ENCODE measurements around the gene AFMID.

DNA sequence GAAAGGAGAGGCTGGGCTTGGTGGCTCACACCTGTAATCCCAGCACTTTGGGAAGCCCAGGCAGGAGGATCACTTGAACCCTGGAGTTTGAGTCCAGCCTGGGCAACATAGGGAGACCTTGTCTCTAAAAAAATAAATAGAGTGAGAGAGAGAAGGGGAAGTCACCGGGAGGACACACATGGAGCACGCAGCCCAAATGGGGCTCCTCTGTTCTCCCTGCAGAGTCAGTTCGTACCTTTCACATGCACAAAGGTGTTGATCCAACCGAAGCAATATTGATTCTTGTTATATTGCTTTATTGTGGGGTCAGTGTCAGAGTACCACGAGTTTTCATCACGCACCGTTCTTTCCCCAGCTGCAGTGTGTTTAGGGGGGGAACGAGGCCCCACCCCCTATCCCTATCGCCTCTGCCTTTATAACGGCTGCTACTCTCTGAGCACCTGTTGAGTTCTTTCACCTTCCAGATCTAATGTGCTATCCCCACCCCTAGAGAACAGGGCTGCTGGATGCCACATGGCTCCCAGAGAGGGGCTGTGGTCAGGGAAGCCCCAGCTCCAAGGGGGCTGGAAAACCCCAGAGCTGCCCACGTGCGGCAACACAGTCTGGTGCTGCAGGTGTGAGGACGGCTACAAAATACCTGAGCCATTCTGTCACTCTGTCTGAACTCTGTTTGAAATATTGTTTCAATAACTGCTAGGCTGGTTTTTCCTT lies 43.2 kb downstream of the AFMID start:
- TF ChIP-seq POLR2A (conservative IDR thresholded peaks at IDR 0.05) (no peak), FOXJ3 (CRISPR knock-in tag; IDR thresholded peaks at IDR 0.05) (no peak), DLX4 (CRISPR knock-in tag; IDR thresholded peaks at IDR 0.05) (no peak), HDAC2 (IDR thresholded peaks at IDR 0.05) (no peak), ZNF512 (tag; IDR thresholded peaks at IDR 0.05) (no peak)
